GM19025 (cell line): ENCODE results near the gene NR2E1.

Experiments used
- ATAC-seq: cut with Tn5 transposase; IDR thresholded peaks from one replicate; pipeline ENCODE4 v1.9.1; 2021; ENCODE audit warnings: mild to moderate bottlenecking, low read depth, moderate library complexity; ENCODE audit not compliant: unreplicated experiment

The NR2E1 gene

GRCh38 chr6:108152446-108152845, 13.4 kb upstream of the NR2E1 start:
- no peak for ATAC-seq

DNA sequence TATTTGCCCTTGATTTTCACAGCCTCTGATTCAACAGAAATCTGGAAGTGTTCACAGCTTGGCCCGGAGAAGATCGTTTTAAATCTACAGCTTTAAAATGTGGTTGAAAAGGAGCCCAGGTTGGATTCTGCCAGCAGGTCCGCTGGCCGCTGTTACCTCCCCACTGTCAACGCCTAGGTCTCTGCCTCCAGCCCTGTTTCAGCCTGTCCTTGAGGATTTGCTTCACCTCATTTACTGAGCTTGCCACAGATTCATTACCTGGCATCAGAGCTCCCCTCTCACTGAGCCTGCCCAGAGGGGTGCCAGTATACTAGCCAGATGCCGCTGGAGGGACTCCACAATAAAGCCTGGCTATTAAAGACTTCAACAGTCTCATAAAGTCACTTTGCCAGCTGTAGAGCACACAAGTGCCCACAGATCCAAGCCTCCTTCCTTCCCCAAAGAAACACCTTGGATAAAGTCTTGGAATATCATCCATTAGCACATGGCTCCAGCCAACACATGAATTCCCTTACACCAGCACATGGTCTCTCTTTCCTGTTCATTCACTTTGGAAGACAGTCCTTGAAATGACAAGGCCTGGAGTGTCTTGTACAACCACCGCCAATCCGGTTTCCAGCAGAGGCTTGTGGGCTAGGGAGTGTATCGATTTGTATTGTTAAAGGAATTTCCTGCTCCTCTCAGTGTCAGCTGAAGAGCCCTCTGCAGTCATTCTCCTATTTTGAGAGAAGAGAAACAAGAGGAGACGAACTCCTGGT, 9.5 kb upstream of the NR2E1 start:
- ATAC-seq: no peak

GRCh38 chr6:108156938-108157233, 8.9 kb upstream of the NR2E1 start:
- no peak for ATAC-seq

DNA sequence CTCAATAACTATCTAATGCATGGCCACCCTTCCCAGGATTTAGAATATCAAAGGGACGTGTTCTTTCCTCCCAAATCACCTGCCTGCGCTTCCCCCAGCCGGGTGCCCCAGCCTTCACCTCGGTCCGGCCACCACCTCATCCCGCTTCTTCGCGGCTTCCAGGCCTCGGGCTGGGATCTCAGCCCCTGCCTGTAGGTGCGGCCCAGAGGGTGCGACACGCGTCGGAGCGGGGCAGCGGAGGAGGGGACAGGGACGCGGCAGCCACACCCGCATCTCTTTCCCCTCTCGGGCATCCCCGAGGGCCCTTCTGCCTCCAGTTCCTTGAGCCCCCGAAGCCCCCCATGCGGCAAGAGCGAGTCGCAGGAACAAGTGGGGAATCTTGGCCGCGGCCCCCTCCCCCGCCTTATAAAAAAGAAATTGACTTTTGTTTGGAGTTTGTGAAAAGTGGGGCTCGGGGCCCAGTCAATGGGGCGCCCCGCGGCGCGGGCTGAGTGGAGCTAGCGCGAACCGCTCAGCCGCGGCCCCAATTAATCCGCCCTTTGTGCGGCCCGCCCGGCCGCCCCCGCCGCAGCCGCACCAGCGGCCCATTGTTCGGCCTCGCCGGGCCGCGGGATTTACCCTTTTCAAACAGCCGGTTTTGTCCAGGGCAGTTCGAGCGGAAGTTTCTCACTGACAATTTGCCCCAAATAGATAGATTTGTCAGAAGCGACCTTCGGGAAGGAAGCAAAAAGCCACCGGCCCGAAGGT, 8.4 kb upstream of the NR2E1 start:
- no peak for ATAC-seq

DNA sequence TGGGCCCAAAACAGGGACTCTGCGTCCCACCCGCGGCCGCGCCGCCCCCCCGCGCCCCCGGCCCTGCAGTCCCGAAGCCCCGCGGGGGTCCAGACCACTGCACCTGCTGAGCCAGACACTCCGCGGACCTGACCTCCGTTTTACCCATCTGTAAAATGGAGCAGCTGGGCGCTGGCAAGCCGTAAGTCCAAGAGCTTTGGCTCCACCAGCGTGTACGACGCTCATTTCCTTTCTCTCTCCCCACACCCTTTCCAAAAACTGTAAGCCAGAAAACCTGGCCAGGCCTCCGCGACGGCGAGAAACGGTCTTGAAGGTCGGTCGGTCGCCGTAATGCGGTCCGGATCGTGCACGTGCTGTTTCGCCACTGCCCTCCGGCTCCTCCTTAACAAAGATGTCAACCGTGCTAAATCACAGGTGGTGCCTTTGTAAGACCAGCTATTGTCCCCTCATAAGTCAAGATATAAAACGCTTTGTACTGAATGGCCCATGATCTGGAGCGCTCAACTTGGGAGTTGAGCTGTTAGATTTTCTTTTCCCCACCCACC, 7.8 kb upstream of the NR2E1 start:
- ATAC-seq: no peak

DNA sequence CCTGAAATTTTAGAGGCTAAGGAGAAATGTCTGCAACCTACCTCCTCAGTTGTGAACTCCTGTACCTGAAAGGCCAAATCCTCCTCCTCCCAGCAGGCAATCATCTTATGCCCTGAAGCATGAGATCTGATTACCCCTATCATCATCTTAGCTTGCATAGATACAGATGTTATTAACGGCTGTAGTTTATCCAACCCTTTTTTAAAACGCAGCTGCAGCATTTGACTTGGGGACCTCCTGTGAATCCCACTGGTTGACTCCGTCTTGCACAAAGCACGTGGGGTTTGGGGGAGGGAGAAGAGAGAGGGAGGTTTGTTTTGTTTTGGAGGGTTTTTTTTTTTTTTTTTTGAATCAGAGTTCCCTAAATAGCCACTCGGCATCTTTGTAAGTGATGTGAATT, 5.8 kb upstream of the NR2E1 start:
- ATAC-seq: no peak

DNA sequence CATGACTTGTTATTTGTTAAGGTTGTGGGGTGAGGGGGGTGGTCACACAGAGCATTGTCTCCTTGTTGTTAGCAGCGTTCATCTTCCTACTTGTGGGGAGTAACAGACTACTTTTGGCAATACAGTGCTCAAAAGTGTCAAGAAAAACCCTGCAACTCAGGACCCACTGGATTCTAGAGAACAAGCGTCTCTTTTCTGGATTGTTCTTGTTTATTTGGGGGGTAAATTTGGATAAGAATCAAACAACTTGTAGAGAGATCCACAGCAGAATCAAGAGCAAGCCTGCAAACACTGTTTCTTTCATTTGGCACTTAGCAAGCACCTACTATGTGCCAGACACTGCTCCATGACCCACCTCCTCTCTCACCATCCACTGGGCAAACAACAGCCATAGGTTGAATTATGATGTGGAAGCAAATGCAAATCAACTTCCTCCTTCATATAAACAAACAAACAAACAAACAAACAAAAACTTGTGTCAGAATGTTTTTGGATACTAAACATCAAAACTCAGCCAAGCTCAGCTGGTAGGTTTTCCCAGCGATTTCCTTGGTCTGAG, 4.0 kb upstream of the NR2E1 start:
- ATAC-seq: no peak

DNA sequence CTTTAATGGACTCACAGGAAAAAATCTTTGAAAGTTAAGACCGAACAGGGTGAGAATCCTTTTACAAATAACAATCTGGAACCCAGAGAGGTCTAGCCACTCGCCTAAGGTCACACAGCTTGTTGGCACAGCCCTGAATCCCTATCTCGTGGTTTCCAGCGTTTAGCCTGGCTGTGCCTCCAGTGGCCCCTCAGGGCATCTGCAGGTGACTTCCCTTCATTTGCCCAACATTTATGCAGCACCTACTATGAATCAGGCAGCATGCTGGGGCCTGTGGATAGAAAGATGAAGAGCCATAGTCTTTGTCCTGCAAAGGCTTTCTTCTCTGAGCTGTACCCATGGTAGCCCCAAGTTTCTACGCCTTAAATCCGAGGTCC, 2.6 kb upstream of the NR2E1 start:
- ATAC-seq: no peak

DNA sequence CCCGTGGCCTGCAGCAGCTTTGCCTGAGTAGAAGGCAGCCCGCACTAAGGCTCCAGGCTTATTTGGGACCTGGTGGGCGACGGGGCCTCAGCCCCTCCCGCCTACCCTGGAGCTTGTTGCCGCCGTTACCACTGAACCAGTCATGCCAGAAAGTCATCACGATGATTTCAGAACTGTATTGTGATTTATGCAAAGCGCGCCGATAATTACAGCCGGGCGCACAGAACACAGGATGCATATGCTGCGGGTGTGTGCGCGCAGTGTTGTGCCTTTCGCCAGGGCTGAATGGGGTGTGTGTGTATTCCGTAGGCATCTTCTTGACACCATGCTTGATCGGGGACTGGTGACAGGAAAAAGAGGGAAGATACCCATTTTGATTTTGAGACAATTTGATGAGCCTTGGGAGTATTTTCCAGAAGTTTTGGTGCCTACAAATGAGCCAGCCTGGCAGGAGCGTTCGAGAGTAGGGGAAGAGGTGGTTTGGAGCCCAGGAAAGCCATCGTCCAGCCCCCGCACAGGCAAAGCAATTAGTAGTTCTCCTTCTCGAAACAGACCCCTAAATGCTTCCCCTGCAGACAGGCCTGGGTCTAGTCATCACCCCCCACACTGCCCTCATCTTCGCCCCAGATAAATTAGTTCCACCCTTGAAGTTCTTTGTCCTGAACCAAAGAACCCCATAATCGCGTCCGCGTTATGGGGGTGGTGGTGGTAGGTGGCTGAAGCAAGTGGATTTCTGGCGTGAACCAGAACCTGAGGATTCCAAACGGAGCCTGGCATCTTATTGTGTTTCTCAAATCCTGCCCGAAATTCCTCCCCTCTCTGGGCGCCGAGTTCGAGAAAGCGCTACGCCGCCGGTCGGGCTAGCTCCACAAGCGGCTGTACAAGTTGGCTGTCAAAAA, 1.9 kb upstream of the NR2E1 start:
- ATAC-seq: no peak

DNA sequence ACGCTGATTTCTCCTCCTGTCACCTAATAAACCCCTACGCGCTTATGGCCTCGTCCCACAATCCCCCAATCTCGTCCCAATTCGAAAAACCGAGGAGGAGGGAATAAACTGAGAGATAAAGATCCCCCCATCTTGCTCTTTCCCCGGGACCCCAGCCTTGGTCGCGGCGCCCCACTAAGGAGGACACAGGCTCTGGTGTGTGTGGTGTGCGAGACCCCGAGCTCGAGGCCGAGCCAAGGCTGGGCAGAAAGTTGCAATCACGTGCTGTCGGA, 1.3 kb upstream of the NR2E1 start:
- ATAC-seq: no peak

DNA sequence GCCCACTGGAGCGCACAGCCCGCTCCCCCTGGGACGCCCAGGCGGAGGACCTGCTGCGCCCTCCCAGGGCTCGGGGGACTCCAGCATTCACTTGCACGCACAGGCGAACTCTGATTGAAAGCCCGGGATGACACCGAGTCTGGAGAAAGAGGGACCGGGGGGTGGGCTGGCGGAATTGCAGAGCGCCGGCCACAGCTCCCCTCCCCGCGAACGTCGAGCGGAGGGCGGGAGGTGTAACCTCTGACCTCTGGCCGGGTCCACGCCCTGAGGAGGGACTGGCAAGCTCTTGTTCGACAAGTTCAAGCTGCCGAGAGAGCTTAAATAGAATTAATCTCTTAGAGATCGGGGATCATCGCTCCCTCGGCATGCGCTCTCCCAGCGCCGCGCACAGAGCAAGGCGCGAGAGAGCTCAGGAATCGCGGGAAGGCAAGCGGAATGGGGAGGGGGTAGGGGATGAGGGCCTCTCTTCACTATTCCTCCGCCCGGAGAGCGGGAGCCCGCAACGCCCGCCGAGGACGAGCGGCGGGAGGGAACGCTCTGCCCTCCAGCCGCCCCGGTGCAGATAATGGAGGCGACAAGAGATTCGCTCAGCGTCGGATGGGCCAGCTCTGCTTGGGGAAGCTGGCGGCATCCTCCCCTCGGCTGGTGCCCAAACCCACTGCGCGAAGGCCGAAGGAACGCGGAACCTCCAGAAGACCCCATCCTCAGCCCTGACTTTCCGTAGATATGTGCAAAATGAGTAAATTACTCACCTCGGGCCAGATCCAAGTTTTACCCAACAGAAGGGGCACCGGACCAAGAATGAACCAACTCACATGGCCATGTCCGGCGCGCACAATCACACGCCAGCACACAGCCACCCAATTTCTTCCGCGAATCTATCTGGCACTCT, 761 bp upstream of the NR2E1 start:
- no peak for ATAC-seq

DNA sequence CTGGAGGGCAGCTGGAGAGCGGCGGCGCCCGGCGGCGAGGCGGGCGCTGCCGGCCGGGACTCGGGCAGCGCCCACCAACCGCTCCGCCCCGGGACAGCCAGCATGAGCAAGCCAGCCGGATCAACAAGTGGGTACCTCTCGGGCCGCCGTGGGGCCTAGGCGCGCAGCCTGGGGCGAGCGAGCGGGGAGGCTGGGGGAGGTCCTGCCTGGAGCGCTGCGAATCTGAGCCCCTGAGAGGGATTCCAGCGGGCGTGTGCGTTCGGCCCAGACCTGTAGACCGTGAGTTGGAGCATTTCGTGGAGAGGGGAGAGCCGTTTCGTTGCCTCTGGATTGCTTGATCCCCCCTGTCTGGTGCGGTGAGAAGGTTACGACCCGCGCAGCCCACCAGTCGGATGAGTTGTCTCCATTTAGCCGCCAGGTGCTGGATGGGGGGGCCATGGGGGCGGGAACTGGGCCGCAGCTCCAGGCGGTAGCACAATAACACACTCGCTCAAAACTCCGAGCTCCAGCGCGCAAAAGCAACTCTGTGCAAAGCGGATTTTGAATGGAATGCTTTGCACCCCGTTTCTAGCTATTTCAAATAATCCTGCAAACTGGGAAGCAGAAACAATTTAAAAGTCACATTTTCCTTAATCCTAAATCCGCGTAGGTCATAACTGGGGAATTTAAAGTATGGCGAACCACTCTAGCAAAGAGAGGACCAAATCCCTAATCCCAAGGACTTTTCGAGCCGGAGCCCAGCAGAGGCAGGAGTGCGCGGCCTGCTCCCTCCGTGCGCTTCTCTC, 1.0 kb downstream of the NR2E1 start:
- ATAC-seq: no peak

GRCh38 chr6:108167449-108168089, 1.7 kb downstream of the NR2E1 start:
- no peak for ATAC-seq

- no peak for ATAC-seq
Measured at GRCh38 chr6:108168090-108168463, 2.3 kb downstream of the NR2E1 start.

DNA sequence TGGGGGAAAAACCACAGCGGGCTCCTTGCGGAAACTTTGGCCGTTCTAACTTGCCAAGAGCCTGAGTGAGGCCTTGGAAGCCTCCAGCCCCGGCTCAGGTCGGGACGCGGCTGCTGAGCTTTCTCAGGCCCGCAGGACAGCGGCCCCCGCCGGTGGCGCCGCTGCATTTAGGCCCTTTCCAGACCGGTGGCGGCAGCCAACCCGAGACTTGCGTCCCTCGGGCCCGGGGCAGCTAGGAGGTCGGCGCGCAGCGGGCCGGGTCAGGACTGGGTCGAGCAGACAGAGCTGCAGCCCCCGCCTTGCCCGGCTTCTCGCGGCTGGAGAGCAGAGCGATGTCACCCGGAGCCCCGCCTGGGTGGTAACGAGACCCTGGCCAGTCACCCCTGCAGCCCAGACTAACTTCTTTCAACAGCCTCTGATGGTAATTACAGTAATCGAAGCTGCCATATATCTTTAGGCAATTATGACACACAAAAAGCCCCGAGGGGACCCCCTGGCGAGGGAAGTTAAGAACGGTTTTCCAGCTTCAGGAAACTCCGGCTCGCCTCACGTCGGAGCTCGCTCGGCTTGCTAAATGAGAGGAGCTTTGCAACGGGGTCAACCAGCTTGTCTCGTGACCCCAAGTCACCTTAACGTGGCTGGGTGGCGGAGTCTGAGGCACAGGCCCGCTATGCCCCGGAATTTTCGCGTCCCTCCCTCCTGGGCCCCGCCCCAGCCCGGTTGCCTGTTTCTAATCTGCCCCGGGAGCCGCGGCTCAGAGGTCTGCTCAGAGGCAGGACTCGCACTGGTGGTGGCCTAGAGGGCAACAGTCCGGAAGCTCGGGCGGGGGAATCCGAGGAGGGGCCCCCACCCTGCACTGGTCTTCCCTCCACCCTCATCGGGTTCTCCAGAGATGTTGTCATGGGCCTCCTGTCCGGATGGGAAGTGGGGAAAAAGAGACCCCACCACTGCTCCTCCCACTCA, 3.0 kb downstream of the NR2E1 start:
- no peak for ATAC-seq

DNA sequence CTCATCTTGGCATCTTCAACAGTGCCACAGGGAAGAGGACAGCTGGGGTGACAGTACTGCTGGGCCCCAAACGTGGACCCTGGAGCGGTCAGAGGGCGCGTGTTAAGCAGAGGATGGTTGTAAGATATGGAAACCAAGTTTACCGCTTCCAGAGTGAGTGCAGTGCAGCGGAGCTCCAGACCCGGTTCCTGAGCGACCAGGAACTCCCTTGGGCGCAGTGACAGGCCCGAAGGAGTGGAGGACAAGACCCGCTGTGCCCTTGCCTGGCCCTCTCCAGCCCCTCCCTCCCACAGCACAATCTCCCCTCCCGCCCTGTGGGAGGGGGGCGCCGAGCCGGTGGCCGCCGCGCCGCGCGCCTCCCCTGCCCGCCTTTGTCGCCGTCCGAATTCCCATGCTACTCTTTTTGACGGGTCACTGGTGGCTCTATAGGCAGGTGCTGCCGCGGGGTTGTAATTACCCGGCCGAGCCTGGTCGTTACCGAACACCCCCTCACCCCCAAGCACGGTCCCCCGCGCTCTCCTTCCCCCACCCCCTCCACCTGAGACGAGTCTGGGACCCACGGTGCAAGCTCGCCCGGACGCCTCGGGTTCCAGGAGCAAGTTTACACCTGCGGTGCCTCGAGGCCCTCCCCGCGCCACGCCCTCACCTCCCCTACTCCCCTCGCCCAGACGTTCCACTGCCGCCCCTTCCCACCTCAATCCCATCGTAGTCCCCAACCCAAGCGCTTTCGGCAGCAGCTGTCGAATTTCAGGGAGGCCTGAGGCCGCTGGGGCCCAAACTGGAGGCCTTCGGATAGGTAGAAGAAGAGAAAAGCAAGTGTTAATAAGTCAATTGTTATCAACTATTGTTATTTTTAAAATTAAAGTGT, 3.9 kb downstream of the NR2E1 start:
- ATAC-seq: no peak
